DND-41 (cell line): ENCODE results near the gene ARPC2.

ENCODE experiments used
- EZH2 ChIP-seq: IDR thresholded peaks from 3 replicates; pipeline ENCODE4 v1.6.1; 2012; ENCODE audit warnings: borderline replicate concordance, low read depth, mild to moderate bottlenecking, moderate library complexity, low read length, inconsistent platforms; ENCODE audit not compliant: severe bottlenecking
- TF ChIP-seq, protein P1 (sequence below): IDR thresholded peaks from 2 replicates; pipeline ENCODE4 v1.5.1; 2012; ENCODE audit warnings: borderline replicate concordance, low read length, moderate library complexity, mild to moderate bottlenecking; ENCODE audit not compliant: poor library complexity, severe bottlenecking; ENCODE audit errors: extremely low read depth

- TF ChIP-seq, protein P1, sequence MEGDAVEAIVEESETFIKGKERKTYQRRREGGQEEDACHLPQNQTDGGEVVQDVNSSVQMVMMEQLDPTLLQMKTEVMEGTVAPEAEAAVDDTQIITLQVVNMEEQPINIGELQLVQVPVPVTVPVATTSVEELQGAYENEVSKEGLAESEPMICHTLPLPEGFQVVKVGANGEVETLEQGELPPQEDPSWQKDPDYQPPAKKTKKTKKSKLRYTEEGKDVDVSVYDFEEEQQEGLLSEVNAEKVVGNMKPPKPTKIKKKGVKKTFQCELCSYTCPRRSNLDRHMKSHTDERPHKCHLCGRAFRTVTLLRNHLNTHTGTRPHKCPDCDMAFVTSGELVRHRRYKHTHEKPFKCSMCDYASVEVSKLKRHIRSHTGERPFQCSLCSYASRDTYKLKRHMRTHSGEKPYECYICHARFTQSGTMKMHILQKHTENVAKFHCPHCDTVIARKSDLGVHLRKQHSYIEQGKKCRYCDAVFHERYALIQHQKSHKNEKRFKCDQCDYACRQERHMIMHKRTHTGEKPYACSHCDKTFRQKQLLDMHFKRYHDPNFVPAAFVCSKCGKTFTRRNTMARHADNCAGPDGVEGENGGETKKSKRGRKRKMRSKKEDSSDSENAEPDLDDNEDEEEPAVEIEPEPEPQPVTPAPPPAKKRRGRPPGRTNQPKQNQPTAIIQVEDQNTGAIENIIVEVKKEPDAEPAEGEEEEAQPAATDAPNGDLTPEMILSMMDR: no peak
- no peak for TF ChIP-seq EZH2
These were observed 79.2 kb downstream of the ARPC2 start for GRCh38 chr2:218296200-218296599.
